ENCODE results near the gene ESYT3. TPM values are rescaled to one million over a fixed set of nuclear protein-coding genes. Genes with fewer than 3 reads are reported as not detected.

Gene ESYT3
- total RNA-seq, 4 donors from 2014 or later: 0.57 to 2.9 (median 1.2) TPM

DNA sequence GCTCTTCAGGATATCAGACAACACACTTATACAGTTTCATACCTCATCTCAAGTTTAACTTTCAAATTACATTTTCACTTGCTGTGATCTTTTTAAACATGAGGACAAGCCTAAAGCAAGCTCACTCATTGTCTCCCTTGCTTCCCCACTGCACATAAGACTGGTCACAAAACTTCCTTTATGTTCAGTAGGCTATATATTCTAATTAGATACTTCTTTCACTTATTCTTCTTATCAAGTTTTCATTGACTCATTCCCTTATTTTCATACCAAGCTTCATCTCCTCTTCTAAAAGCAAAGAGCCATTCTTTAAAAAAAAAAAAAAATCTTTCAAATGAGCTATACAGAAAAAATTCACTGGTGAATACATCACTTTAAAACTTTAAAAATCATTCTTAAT, 62.6 kb downstream of the ESYT3 start:
- H3K27ac ChIP-seq: no peak overlapping the region
- no peaks in the 10 kb centered on the region for H3K27me3 ChIP-seq
- no peaks in the 10 kb centered on the region for H3K9me3 ChIP-seq
- DNase-seq: no peak
- H3K4me3 ChIP-seq: no peak overlapping the region
- no peaks in the 10 kb centered on the region for H3K4me1 ChIP-seq
- TF ChIP-seq CTCF (IDR thresholded peaks at IDR 0.05): no peak
- no peak for TF ChIP-seq POLR2A (IDR thresholded peaks at IDR 0.05)
- H3K36me3 ChIP-seq: peaks cover 0 to 59% (median 0%) of the 10 kb centered on the region in 3 donors
- intact Hi-C loops (cut with DNase I): no loop called here

DNA sequence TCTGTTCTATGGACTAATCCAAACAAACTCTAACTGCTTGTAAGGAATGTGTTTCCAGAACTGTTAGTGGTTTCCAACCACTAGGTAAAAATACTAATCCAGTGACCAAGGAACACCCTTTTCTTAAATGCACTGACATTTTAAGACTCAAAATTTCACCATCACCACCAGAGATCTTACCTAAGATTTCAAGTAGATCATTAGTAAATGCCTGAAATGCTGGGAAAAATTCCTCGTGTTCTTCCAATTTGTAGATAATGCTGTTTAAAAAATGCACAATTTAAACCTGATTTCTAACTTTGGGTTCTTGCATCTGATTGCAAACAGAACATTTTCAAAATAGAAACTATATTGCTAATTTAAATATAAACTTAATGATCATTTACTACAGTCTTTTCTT, 63.4 kb downstream of the ESYT3 start:
- intact Hi-C loops (cut with DNase I): no loop called here
- Histone ChIP-seq H3K4me1 (no peaks in the 10 kb centered on the region), H3K27ac (no peak overlapping the region), H3K27me3 (no peaks in the 10 kb centered on the region), H3K36me3 (peaks cover 0 to 53% (median 0%) of the 10 kb centered on the region in 3 donors), H3K9me3 (no peaks in the 10 kb centered on the region), H3K4me3 (no peak overlapping the region)
- no peak for DNase-seq
- no peak for TF ChIP-seq CTCF (IDR thresholded peaks at IDR 0.05)
- 96% methylated on average over 1 of the region's 1 CpG for WGBS, 2 donors

DNA sequence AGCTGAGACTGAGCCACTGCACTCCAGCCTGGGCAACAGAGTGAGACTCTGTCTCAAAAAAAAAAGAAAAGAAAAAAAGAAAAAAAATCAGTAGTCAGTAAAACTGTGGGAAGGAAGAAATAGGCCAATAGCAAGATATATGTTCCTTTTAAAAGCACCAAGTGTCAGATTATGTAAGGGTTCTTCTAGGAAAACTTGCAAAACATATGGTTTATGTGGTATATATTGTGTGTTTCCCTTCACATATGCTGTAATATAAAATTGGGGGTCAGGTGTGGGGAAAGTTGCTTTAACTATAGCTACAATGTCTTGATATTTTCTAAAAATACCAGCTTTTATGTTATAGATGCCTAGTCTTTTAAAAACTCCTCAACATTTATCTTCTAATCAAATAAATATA, 64.6 kb downstream of the ESYT3 start:
- Histone ChIP-seq H3K4me3 (no peak overlapping the region), H3K4me1 (no peaks in the 10 kb centered on the region), H3K27ac (no peak overlapping the region), H3K36me3 (peaks cover 0 to 49% (median 0%) of the 10 kb centered on the region in 3 donors), H3K9me3 (no peaks in the 10 kb centered on the region), H3K27me3 (no peaks in the 10 kb centered on the region)
- intact Hi-C loops (cut with DNase I): no loop called here
- TF ChIP-seq CTCF (IDR thresholded peaks at IDR 0.05) (no peak), POLR2A (IDR thresholded peaks at IDR 0.05) (no peak)
- DNase-seq: no peak

DNA sequence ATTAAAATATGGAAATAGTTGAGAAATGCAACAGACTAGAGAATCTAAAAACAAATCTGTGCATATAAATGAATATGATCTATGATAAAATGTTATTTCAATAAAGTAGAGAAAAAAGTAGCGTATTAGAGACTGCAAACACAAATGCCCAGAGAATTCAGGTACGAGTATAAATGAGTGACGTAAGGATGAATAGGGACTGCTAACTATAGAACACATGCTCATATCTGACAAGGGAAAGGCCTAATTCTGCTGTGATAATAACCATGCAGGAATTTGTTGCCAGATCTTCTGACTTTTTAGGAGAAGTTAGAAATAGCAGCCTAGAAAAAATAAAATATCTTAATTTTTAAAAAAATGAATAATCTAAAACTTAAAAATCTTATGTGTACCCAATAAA, 73.1 kb downstream of the ESYT3 start:
- TF ChIP-seq POLR2A (IDR thresholded peaks at IDR 0.05): no peak
- 89 to 94% methylated on average over 3 of the region's 3 CpGs for WGBS, 2 donors
- no peak for DNase-seq
- H3K36me3 ChIP-seq: peaks cover 0 to 52% (median 0%) of the 10 kb centered on the region in 3 donors
- H3K27ac ChIP-seq: no peak overlapping the region
- no peaks in the 10 kb centered on the region for H3K27me3 ChIP-seq
- intact Hi-C loops (cut with DNase I): no loop called here
- H3K9me3 ChIP-seq: no peaks in the 10 kb centered on the region
- H3K4me3 ChIP-seq: no peak overlapping the region
- no peaks in the 10 kb centered on the region for H3K4me1 ChIP-seq

- H3K4me3 ChIP-seq: no peak overlapping the region
- H3K27ac ChIP-seq: no peak overlapping the region
- no peak for TF ChIP-seq CTCF (IDR thresholded peaks at IDR 0.05)
- no peak for TF ChIP-seq POLR2A (IDR thresholded peaks at IDR 0.05)
- WGBS, 2 donors: 90 to 94% methylated on average over 2 of the region's 2 CpGs
- DNase-seq: no peak
- peaks cover 0 to 38% (median 0%) of the 10 kb centered on the region in 3 donors for H3K36me3 ChIP-seq
- H3K4me1 ChIP-seq: no peaks in the 10 kb centered on the region
- no peaks in the 10 kb centered on the region for H3K9me3 ChIP-seq
- H3K27me3 ChIP-seq: no peaks in the 10 kb centered on the region
- intact Hi-C loops (cut with DNase I): no loop called here
Observed at GRCh38 chr3:138509586-138509985, 75.2 kb downstream of the ESYT3 start.

DNA sequence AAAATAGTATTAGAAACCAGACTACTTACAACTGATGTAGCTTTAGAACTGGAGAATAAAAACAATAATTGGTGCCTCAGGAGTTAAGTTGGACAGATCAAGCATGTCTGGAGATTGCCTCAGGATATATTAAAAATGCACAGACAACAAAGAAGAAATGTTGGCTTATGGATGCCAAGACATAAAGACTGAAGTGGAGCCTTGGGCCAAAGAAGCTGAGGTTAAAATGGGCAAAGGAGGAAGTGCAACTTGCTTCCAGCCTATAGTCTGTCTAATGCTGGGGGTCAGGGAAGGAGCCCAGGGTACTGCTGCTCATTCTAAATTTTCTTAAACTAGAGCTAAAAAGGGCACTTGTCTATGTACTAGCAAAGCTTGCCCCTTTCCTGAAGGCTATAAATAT, 77.5 kb downstream of the ESYT3 start:
- H3K4me1 ChIP-seq: no peaks in the 10 kb centered on the region
- H3K27ac ChIP-seq: no peak overlapping the region
- H3K36me3 ChIP-seq: peaks cover 0 to 27% (median 0%) of the 10 kb centered on the region in 3 donors
- H3K9me3 ChIP-seq: no peaks in the 10 kb centered on the region
- no peak overlapping the region for H3K4me3 ChIP-seq
- no peak for DNase-seq
- TF ChIP-seq CTCF (IDR thresholded peaks at IDR 0.05): no peak
- TF ChIP-seq POLR2A (IDR thresholded peaks at IDR 0.05): no peak
- intact Hi-C loops (cut with DNase I): no loop called here
- H3K27me3 ChIP-seq: no peaks in the 10 kb centered on the region
